ENCODE results near the gene CAP1.

CAP1 gene

DNA sequence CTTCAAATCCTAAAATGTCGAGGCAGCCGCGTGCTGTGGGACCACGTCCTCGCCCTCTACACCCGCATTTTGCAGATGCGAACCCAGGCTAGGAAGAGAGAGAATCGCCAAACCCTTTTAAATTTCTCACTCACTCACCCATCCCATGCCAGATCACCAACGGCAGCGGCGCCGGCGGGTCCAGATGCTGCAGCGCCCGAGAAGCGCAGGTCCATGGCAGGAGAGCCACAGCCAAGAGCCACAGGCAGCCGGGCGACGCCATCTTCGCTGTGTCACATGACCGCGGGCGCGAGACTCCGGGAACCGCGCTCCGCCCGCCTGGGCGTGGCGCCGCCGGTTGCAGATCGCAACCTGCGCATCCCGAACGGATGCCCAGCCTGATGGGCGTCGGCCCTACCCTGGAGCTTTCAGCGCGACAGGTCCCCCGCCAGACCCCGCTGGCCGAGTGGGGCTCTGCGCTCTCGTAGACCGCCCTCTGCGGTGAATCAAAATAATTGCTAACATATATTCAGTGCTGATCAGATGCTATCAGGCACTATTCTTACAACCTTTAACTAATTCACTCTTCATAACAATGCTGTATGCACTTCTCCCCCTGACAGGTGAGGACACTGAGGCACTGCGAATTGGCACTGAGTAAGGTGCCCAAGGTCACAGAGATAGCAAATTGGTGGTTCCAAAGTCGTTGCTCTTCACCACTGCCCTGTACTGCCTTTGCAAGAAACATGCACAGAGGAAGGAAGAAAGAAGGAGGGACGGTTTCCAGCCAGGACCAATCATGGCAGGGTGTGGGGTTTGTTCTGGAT lies 56.7 kb downstream of the CAP1 start, which contains the start of gene PPT1:
TSS of gene PPT1 (minus strand) at position 276 of the 806 bp plus-strand sequence. CDS start at position 262, 14 bp downstream.
- DNase-seq: peak; percentile 67 to 86 (median 76)
- POLR2A ChIA-PET: interaction anchor here (0.7 kb wide), 1 partner anchor 66 kb away, joined by 4 read pairs; no protein-coding TSS in a partner anchor

DNA sequence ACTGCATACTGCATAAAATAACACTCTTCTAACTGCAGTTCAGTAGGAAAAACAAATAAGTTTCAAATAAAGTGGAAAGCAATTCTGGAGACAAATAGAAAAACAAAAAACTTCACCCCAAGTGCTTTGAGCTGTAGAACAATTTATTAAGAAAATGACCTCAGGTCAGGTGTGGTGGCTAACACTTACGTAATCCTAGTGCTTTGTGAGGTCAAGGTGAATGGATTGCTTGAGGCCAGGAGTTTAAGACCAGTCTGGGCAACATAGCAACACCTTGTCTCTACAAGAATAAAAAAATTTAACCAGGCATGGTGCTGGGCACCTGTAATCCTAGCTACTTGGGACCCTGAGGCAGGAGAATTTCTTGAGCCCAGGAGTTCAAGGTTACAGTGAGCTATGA lies 61.5 kb downstream of the CAP1 start:
- POLR2A ChIA-PET: no interaction called here
- no CpG with 5 or more reads among the region's 1 CpG for WGBS (ENCODE audit: insufficient coverage)

More for the DNA sequence above, 56.7 kb downstream of the CAP1 start, which contains the start of gene PPT1:
- peaks cover 0 to 2% (median 0%) of the 10 kb centered on the region in 5 experiments for H3K9me3 ChIP-seq (ENCODE audit: control extremely low read depth in 1 of 5, control insufficient read depth in 4 of 5, insufficient read depth in 2 of 5, low read depth in 1 of 5, low read length in 4 of 5)
- H3K27ac ChIP-seq (ENCODE audit: insufficient read depth in 1 of 2, low read depth in 1 of 2, low read length in 2 of 2, poor library complexity in 1 of 2, severe bottlenecking in 2 of 2): peak within 1 kb of the TSS in 1 of 2 experiments; percentile 12
- CTCF ChIA-PET: interaction anchor here (0.8 to 2.3 kb wide), 4 partner anchors 10 to 45 kb away, joined by 3 to 8 read pairs (median 6); no protein-coding TSS in a partner anchor
- H3K27me3 ChIP-seq (replicated peaks in 2 of 5; ENCODE audit: control insufficient read depth in 4 of 5, insufficient read depth in 5 of 5, low read length in 4 of 5): no peaks in the 10 kb centered on the region
- peaks cover 5 to 39% (median 12%) of the 10 kb centered on the region in 4 experiments for H3K4me1 ChIP-seq (ENCODE audit: control extremely low read depth in 1 of 4, control insufficient read depth in 4 of 4, insufficient read depth in 4 of 4, low read length in 3 of 4)
- peak within 1 kb of the TSS; percentile 54 to 87 (median 76) for H3K4me3 ChIP-seq (ENCODE audit: control insufficient read depth in 1 of 7, extremely low read depth in 1 of 7, insufficient read depth in 4 of 7, low read depth in 2 of 7, low read length in 6 of 7)
- H3K36me3 ChIP-seq (ENCODE audit: control insufficient read depth in 4 of 4, insufficient read depth in 4 of 4, low read length in 3 of 4): peaks cover 0 to 9% (median 3%) of the 10 kb centered on the region in 4 experiments
- WGBS (ENCODE audit: insufficient coverage): under 1% methylated on average over 47 of the region's 51 CpGs

GRCh38 chr1:40102896-40103295 lies 62.4 kb downstream of the CAP1 start:
- DNase-seq: no peak
- Histone ChIP-seq H3K27ac (ENCODE audit: insufficient read depth in 1 of 2, low read depth in 1 of 2, low read length in 2 of 2, poor library complexity in 1 of 2, severe bottlenecking in 2 of 2) (no peak overlapping the region), H3K27me3 (replicated peaks in 2 of 5; ENCODE audit: control insufficient read depth in 4 of 5, insufficient read depth in 5 of 5, low read length in 4 of 5) (no peaks in the 10 kb centered on the region), H3K4me1 (ENCODE audit: control extremely low read depth in 1 of 4, control insufficient read depth in 4 of 4, insufficient read depth in 4 of 4, low read length in 3 of 4) (no peaks in the 10 kb centered on the region), H3K4me3 (ENCODE audit: control insufficient read depth in 1 of 7, extremely low read depth in 1 of 7, insufficient read depth in 4 of 7, low read depth in 2 of 7, low read length in 6 of 7) (no peak overlapping the region), H3K9me3 (ENCODE audit: control extremely low read depth in 1 of 5, control insufficient read depth in 4 of 5, insufficient read depth in 2 of 5, low read depth in 1 of 5, low read length in 4 of 5) (peaks cover 0 to 9% (median 2%) of the 10 kb centered on the region in 5 experiments), H3K36me3 (ENCODE audit: control insufficient read depth in 4 of 4, insufficient read depth in 4 of 4, low read length in 3 of 4) (no peaks in the 10 kb centered on the region)
- POLR2A ChIA-PET: no interaction called here
- CTCF ChIA-PET: no interaction called here
- no CpG with 5 or more reads among the region's 3 CpGs for WGBS (ENCODE audit: insufficient coverage)

More for the DNA sequence above, 61.5 kb downstream of the CAP1 start:
- Histone ChIP-seq H3K9me3 (ENCODE audit: control extremely low read depth in 1 of 5, control insufficient read depth in 4 of 5, insufficient read depth in 2 of 5, low read depth in 1 of 5, low read length in 4 of 5) (peaks cover 0 to 9% (median 2%) of the 10 kb centered on the region in 5 experiments), H3K27me3 (replicated peaks in 2 of 5; ENCODE audit: control insufficient read depth in 4 of 5, insufficient read depth in 5 of 5, low read length in 4 of 5) (no peaks in the 10 kb centered on the region), H3K27ac (ENCODE audit: insufficient read depth in 1 of 2, low read depth in 1 of 2, low read length in 2 of 2, poor library complexity in 1 of 2, severe bottlenecking in 2 of 2) (no peak overlapping the region), H3K4me3 (ENCODE audit: control insufficient read depth in 1 of 7, extremely low read depth in 1 of 7, insufficient read depth in 4 of 7, low read depth in 2 of 7, low read length in 6 of 7) (no peak overlapping the region), H3K36me3 (ENCODE audit: control insufficient read depth in 4 of 4, insufficient read depth in 4 of 4, low read length in 3 of 4) (no peaks in the 10 kb centered on the region), H3K4me1 (ENCODE audit: control extremely low read depth in 1 of 4, control insufficient read depth in 4 of 4, insufficient read depth in 4 of 4, low read length in 3 of 4) (peaks cover 0 to 8% (median 6%) of the 10 kb centered on the region in 4 experiments)
- no peak for DNase-seq
- CTCF ChIA-PET: interaction anchor here (0.8 kb wide), 1 partner anchor 14 kb away, joined by 3 read pairs; no protein-coding TSS in a partner anchor

GRCh38 chr1:40105028-40105427 lies 64.5 kb downstream of the CAP1 start:
- no peaks in the 10 kb centered on the region for H3K27me3 ChIP-seq (replicated peaks in 2 of 5; ENCODE audit: control insufficient read depth in 4 of 5, insufficient read depth in 5 of 5, low read length in 4 of 5)
- whole genome bisulfite sequencing (ENCODE audit: insufficient coverage): no CpG with 5 or more reads among the region's 1 CpG

DNA sequence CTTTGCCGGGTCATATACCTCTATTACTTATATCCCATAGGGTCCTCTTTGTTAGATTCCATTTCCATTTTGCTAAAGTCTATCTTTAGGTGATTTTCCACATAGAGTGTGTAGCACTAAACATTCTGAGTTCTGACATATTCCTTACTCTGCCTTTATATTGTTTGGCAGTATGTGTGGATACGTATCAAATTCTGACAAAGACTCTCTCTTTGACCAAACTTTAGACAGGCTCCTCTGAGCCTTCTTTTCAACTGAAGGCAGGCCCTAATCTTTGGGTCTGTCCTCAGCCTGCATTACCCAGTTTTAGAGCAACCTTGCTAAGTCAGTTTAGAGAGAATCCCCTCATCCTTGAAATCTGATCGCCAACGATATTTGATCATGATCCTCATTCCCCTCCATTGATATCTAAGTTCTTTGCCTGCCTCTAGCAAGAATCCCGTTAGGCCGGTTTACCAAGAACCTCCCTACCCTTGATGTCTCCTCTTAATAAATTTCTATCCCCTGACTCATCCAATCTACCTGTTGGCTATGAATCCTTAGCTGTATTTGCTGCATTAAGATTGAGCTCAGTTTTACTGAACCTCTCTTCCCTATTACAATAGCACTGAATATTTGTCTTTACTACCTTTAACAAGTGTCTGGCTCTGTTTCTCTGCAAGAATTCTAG lies 66.9 kb downstream of the CAP1 start:
- CTCF ChIA-PET: no interaction called here
- WGBS (ENCODE audit: insufficient coverage): 97% methylated on average over 5 of the region's 6 CpGs

More at GRCh38 chr1:40105028-40105427, 64.5 kb downstream of the CAP1 start:
- Histone ChIP-seq H3K36me3 (ENCODE audit: control insufficient read depth in 4 of 4, insufficient read depth in 4 of 4, low read length in 3 of 4) (no peaks in the 10 kb centered on the region), H3K9me3 (ENCODE audit: control extremely low read depth in 1 of 5, control insufficient read depth in 4 of 5, insufficient read depth in 2 of 5, low read depth in 1 of 5, low read length in 4 of 5) (peaks cover 0 to 10% (median 5%) of the 10 kb centered on the region in 5 experiments), H3K4me1 (ENCODE audit: control extremely low read depth in 1 of 4, control insufficient read depth in 4 of 4, insufficient read depth in 4 of 4, low read length in 3 of 4) (no peaks in the 10 kb centered on the region), H3K27ac (ENCODE audit: insufficient read depth in 1 of 2, low read depth in 1 of 2, low read length in 2 of 2, poor library complexity in 1 of 2, severe bottlenecking in 2 of 2) (no peak overlapping the region), H3K4me3 (ENCODE audit: control insufficient read depth in 1 of 7, extremely low read depth in 1 of 7, insufficient read depth in 4 of 7, low read depth in 2 of 7, low read length in 6 of 7) (no peak overlapping the region)
- DNase-seq: no peak
- POLR2A ChIA-PET: no interaction called here
- CTCF ChIA-PET: no interaction called here

GRCh38 chr1:40110389-40110788 lies 69.9 kb downstream of the CAP1 start:
- Histone ChIP-seq H3K27me3 (replicated peaks in 2 of 5; ENCODE audit: control insufficient read depth in 4 of 5, insufficient read depth in 5 of 5, low read length in 4 of 5) (no peaks in the 10 kb centered on the region), H3K4me3 (ENCODE audit: control insufficient read depth in 1 of 7, extremely low read depth in 1 of 7, insufficient read depth in 4 of 7, low read depth in 2 of 7, low read length in 6 of 7) (no peak overlapping the region), H3K4me1 (ENCODE audit: control extremely low read depth in 1 of 4, control insufficient read depth in 4 of 4, insufficient read depth in 4 of 4, low read length in 3 of 4) (no peaks in the 10 kb centered on the region), H3K27ac (ENCODE audit: insufficient read depth in 1 of 2, low read depth in 1 of 2, low read length in 2 of 2, poor library complexity in 1 of 2, severe bottlenecking in 2 of 2) (no peak overlapping the region), H3K9me3 (ENCODE audit: control extremely low read depth in 1 of 5, control insufficient read depth in 4 of 5, insufficient read depth in 2 of 5, low read depth in 1 of 5, low read length in 4 of 5) (peaks cover 2 to 16% (median 8%) of the 10 kb centered on the region in 5 experiments), H3K36me3 (ENCODE audit: control insufficient read depth in 4 of 4, insufficient read depth in 4 of 4, low read length in 3 of 4) (no peaks in the 10 kb centered on the region)
- CTCF ChIA-PET: no interaction called here
- no peak for DNase-seq
- POLR2A ChIA-PET: no interaction called here

More for the DNA sequence above, 66.9 kb downstream of the CAP1 start:
- Histone ChIP-seq H3K4me3 (ENCODE audit: control insufficient read depth in 1 of 7, extremely low read depth in 1 of 7, insufficient read depth in 4 of 7, low read depth in 2 of 7, low read length in 6 of 7) (no peak overlapping the region), H3K36me3 (ENCODE audit: control insufficient read depth in 4 of 4, insufficient read depth in 4 of 4, low read length in 3 of 4) (no peaks in the 10 kb centered on the region), H3K4me1 (ENCODE audit: control extremely low read depth in 1 of 4, control insufficient read depth in 4 of 4, insufficient read depth in 4 of 4, low read length in 3 of 4) (no peaks in the 10 kb centered on the region), H3K9me3 (ENCODE audit: control extremely low read depth in 1 of 5, control insufficient read depth in 4 of 5, insufficient read depth in 2 of 5, low read depth in 1 of 5, low read length in 4 of 5) (peaks cover 0 to 21% (median 4%) of the 10 kb centered on the region in 5 experiments), H3K27ac (ENCODE audit: insufficient read depth in 1 of 2, low read depth in 1 of 2, low read length in 2 of 2, poor library complexity in 1 of 2, severe bottlenecking in 2 of 2) (no peak overlapping the region), H3K27me3 (replicated peaks in 2 of 5; ENCODE audit: control insufficient read depth in 4 of 5, insufficient read depth in 5 of 5, low read length in 4 of 5) (no peaks in the 10 kb centered on the region)
- no peak for DNase-seq
- POLR2A ChIA-PET: interaction anchor here (0.7 kb wide), 1 partner anchor 24 kb away, joined by 10 read pairs; no protein-coding TSS in a partner anchor
